ENCODE results near the gene LCOR.

Gene LCOR

DNA sequence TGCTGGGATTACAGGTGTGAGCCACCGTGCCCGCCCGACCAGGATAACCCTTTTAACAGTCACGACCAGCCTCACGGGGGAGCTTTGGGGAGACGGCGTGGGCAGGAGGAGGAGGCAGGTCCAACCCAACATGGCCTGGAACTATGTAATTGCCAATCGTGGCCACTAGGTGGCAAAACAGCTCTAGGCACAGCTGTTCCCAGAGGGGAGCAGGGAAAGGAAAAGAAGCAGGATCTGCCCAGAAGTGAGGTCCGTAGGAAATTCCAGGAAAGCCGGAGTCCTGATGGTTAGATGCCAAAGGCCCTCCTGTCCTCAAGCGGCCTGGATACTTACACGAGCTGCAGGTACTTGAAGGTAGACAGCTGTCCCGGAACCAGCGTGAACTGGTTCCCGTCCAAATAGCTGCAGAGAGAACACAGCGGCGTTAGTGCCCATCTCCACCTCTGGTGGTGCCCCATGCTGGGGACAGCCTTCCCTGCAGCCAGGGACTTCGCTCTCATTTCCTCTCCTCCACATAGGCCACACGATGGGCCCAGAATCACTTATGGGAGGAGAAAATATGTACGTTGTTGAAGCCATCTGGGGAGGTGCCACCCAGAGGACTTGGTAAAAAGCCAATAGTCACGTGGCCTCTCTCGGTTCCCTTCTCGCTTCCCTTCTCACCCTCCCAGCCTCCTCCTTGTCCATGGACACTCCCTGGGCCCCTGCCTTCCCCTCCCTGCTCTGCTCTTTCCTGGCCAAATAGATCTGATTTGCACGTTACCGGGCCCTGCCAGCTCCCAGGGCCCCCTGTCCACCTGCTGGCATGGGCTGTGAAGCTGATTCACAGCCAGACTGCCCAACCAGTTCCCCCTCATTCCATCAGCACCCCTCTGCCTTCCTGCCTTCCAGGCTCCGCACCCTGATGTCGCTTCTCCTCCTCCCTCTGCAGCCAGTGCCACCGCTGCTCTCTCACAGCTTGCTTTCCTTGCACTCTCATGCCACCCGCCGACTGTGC lies 205.6 kb downstream of the LCOR start:
- peak; percentile 58 for DNase-seq

- no peak for DNase-seq
Measured at GRCh38 chr10:97038688-97039087, 206.6 kb downstream of the LCOR start.

DNA sequence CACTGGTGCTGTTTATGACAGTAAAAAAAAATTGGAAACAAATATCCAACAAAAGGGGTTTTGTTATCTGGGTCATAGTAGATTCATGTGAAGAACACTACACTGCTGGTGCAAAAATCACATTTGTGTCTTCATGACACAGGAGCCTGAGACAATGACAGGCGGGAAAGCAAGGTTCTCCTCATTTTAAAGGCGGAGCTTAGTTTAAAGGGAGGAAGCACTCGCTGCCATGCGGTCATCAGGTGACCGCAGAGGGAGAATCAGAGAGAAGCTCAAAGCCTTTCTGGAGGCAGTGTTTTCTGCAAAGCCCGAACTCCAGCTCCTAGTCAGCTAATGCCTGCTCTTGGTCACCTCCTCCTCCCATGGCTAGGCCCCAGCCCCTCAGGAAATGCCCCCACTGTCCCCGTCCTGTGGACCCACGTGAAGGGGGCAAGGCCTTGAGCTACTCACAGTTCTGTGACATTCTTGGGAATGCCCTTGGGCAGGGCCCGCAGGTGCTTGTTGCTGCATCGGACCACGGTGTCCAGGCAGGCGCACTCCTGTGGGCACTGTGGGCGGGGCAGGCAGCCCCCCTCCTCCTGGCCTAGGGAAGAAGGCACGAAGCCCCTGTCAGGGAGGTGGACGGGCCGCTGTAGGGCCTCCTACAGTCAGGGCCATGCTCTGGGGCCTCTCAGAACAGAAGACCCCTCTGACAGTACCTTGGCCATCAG lies 207.6 kb downstream of the LCOR start:
- DNase-seq = no peak

GRCh38 chr10:97040248-97040584 lies 208.1 kb downstream of the LCOR start:
- no peak for DNase-seq

DNA sequence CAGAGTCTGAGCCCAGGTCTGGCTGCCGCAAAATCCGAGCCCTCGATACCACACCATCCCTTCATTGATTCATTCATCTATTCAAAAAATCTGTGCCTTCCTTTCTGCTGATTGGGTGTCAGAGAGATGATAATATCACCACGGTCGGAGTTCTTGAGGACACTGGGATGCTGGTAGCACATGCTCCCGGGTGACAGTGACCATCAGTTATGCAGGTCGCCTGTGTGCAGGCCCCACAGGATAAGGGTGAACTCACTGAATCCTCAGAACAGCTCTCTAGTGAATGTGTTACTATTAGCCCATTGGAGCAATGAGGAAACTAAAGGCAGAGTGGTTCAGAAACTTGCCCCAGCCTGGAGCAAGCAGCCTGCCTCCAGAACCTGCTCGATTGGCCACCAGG lies 208.6 kb downstream of the LCOR start:
- no peak for DNase-seq

- no peak for DNase-seq
Measured at GRCh38 chr10:97042081-97042480, 210.0 kb downstream of the LCOR start.

- DNase-seq = no peak
Measured at GRCh38 chr10:97042716-97043562, 210.8 kb downstream of the LCOR start.

- no peak for DNase-seq
Measured at GRCh38 chr10:97043563-97043855, 211.4 kb downstream of the LCOR start.
